ENCODE results near the gene PIP5K1B. TPM values are rescaled to one million over a fixed set of nuclear protein-coding genes. Genes with fewer than 3 reads are reported as not detected.

PIP5K1B gene
- total RNA-seq, 4 donors from 2014 or later = 0.63 to 1.6 (median 0.98) TPM

DNA sequence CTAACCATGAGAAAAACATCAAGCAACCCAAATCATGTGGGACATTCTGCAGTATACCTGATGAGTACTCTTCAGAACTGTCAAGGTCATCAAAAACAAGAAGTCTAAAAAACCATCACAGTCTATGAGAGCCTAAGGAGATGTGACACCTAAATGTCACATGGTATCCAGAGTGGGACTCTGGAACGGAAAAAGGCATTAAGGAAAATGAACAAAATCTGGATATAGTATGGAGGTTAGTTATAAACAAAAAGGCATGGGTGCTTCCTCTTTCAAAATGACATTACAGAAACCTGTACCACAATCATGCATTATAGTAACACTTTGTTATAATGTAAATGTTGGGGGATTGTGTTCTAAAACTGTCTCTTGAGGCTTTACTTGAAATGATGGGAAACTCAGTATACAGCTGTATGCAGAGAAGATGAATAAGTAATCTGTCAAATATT is 261.5 kb downstream of the PIP5K1B start:
- Histone ChIP-seq H3K27ac (no peak overlapping the region), H3K27me3 (no peaks in the 10 kb centered on the region), H3K36me3 (no peaks in the 10 kb centered on the region), H3K4me3 (replicated peaks in 1 of 3) (no peak overlapping the region), H3K4me1 (no peaks in the 10 kb centered on the region), H3K9me3 (no peaks in the 10 kb centered on the region)
- no peak for DNase-seq
- no peak for TF ChIP-seq POLR2A (IDR thresholded peaks at IDR 0.05)
- TF ChIP-seq CTCF (IDR thresholded peaks at IDR 0.05) = no peak
- intact Hi-C loops (cut with DNase I) = no loop called here
- WGBS, 2 donors = 90 to 91% methylated on average over 1 of the region's 1 CpG

GRCh38 chr9:68967800-68968199 is 262.8 kb downstream of the PIP5K1B start:
- H3K4me3 ChIP-seq (replicated peaks in 1 of 3) = no peak overlapping the region
- WGBS, 2 donors = 78 to 88% methylated on average over 1 of the region's 1 CpG
- no peaks in the 10 kb centered on the region for H3K4me1 ChIP-seq
- intact Hi-C loops (cut with DNase I) = no loop called here
- no peak overlapping the region for H3K27ac ChIP-seq
- no peak for TF ChIP-seq POLR2A (IDR thresholded peaks at IDR 0.05)
- TF ChIP-seq CTCF (IDR thresholded peaks at IDR 0.05) = no peak
- H3K9me3 ChIP-seq = no peaks in the 10 kb centered on the region
- DNase-seq = no peak
- no peaks in the 10 kb centered on the region for H3K27me3 ChIP-seq
- H3K36me3 ChIP-seq = no peaks in the 10 kb centered on the region

DNA sequence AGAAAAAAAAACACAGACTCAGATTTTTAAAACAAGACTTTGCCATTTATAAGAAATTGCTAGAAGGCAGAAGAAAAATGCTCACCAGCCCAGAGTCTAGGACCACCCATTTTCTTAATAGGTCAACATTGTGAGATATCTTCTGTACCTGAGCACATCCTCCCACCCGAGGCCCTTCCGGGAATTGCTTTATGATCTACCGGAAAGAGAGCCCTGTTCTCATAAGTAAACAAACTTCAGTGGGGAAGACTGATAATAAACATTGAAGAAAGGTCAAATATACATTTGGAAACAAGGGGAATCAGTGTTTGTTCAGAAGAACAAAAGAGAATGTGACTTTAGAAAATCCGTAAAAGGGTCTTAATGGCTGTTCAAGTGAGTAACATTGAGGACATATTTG is 264.5 kb downstream of the PIP5K1B start:
- Histone ChIP-seq H3K9me3 (no peaks in the 10 kb centered on the region), H3K27ac (no peak overlapping the region), H3K4me1 (no peaks in the 10 kb centered on the region), H3K4me3 (replicated peaks in 1 of 3) (no peak overlapping the region), H3K36me3 (no peaks in the 10 kb centered on the region), H3K27me3 (no peaks in the 10 kb centered on the region)
- no peak for DNase-seq
- WGBS, 2 donors = 74 to 79% methylated on average over 4 of the region's 4 CpGs
- TF ChIP-seq POLR2A (IDR thresholded peaks at IDR 0.05) (no peak), CTCF (IDR thresholded peaks at IDR 0.05) (no peak)
- intact Hi-C loops (cut with DNase I) = no loop called here

- TF ChIP-seq CTCF (IDR thresholded peaks at IDR 0.05) (no peak), POLR2A (IDR thresholded peaks at IDR 0.05) (no peak)
- intact Hi-C loops (cut with DNase I) = no loop called here
- WGBS, 2 donors = 66 to 77% methylated on average over 2 of the region's 2 CpGs
These were observed 265.1 kb downstream of the PIP5K1B start for GRCh38 chr9:68970151-68970550.

GRCh38 chr9:68973619-68974018 is 268.6 kb downstream of the PIP5K1B start:
- no peak overlapping the region for H3K4me3 ChIP-seq (replicated peaks in 1 of 3)

More at GRCh38 chr9:68970151-68970550, 265.1 kb downstream of the PIP5K1B start:
- H3K9me3 ChIP-seq = no peaks in the 10 kb centered on the region
- H3K4me3 ChIP-seq (replicated peaks in 1 of 3) = no peak overlapping the region
- no peaks in the 10 kb centered on the region for H3K4me1 ChIP-seq
- no peaks in the 10 kb centered on the region for H3K36me3 ChIP-seq
- no peak overlapping the region for H3K27ac ChIP-seq
- no peaks in the 10 kb centered on the region for H3K27me3 ChIP-seq
- no peak for DNase-seq

More at GRCh38 chr9:68973619-68974018, 268.6 kb downstream of the PIP5K1B start:
- TF ChIP-seq CTCF (IDR thresholded peaks at IDR 0.05) = no peak
- TF ChIP-seq POLR2A (IDR thresholded peaks at IDR 0.05) = no peak
- Histone ChIP-seq H3K27me3 (no peaks in the 10 kb centered on the region), H3K4me1 (no peaks in the 10 kb centered on the region), H3K27ac (no peak overlapping the region), H3K9me3 (no peaks in the 10 kb centered on the region), H3K36me3 (no peaks in the 10 kb centered on the region)
- intact Hi-C loops (cut with DNase I) = no loop called here
- 95 to 100% methylated on average over 3 of the region's 3 CpGs for WGBS, 2 donors
- DNase-seq = no peak
